ENCODE data around the gene BRAP.

DNA sequence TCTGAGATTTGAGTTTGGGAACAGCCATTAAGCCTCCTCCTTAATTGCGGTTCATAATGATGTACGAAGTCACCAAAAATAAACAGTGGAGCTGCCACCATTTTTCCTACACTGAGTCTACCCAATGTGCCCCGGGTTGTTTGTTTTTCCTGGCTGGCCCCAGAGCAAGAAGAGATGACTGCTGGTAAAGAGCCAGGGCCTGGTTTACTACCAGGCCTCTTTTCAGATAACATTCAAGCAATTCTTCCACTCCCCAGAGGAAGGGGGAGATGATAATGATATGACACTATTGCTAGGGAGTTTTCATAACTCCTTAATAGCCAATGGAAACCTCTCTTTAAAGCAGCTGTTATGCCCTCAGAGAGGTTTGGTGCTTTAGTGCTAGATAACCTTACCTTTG is 42.3 kb downstream of the BRAP start:
- TF ChIP-seq, protein P1, sequence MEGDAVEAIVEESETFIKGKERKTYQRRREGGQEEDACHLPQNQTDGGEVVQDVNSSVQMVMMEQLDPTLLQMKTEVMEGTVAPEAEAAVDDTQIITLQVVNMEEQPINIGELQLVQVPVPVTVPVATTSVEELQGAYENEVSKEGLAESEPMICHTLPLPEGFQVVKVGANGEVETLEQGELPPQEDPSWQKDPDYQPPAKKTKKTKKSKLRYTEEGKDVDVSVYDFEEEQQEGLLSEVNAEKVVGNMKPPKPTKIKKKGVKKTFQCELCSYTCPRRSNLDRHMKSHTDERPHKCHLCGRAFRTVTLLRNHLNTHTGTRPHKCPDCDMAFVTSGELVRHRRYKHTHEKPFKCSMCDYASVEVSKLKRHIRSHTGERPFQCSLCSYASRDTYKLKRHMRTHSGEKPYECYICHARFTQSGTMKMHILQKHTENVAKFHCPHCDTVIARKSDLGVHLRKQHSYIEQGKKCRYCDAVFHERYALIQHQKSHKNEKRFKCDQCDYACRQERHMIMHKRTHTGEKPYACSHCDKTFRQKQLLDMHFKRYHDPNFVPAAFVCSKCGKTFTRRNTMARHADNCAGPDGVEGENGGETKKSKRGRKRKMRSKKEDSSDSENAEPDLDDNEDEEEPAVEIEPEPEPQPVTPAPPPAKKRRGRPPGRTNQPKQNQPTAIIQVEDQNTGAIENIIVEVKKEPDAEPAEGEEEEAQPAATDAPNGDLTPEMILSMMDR (conservative IDR thresholded peaks at IDR 0.05; ENCODE audit: low read length): no peak
- no peak for TF ChIP-seq EZH2phosphoT487 (IDR thresholded peaks at IDR 0.05; ENCODE audit: borderline replicate concordance, low read depth, low read length)

All from OCI-LY7 (cell line).